A673 (cell line): ENCODE data around the gene ITGBL1. TPM values are rescaled to one million over a fixed set of nuclear protein-coding genes. Genes with fewer than 3 reads are reported as not detected.

Experiments used
- BruUV-seq: library from RNA; stranded (reverse); fragments of 400-500 nt; replicated peaks from 2 replicates; lab custom pipeline; 2021; lab: Mats Ljungman, UMichigan
- CTCF ChIA-PET: fragments of 300-600 bp; sonication (Branson Sonifier 250); formaldehyde crosslinking; loops from one replicate; lab custom pipeline; 2022; ENCODE audit warnings: antibody characterized with exemption; lab: Charles Lee
- POLR2A ChIA-PET: fragments of 300-600 bp; sonication (Branson Sonifier 250); formaldehyde crosslinking; loops from one replicate; lab custom pipeline; 2022; ENCODE audit warnings: antibody characterized with exemption; ENCODE audit not compliant: low non-redundant PET; lab: Charles Lee
- DNase-seq: peaks from one replicate; pipeline ENCODE4 v3.0.0-alpha.2; 2015; ENCODE audit warnings: low spot score
- H3K27ac ChIP-seq: fragments of 200-600 bp; sonication (generic); 2 replicates; pipeline ENCODE4 v1.5.1; 2016; ENCODE audit warnings: mixed run types, low read depth, mild to moderate bottlenecking, mixed read lengths, antibody characterized with exemption, low read length; ENCODE audit not compliant: poor library complexity, severe bottlenecking
- H3K27me3 ChIP-seq: fragments of 200-600 bp; sonication (generic); replicated peaks from 2 replicates; pipeline ENCODE4 v1.6.1; 2017; ENCODE audit warnings: mixed run types, low read depth, mild to moderate bottlenecking, mixed read lengths, antibody characterized with exemption, low read length; ENCODE audit not compliant: insufficient read depth, poor library complexity
- H3K36me3 ChIP-seq: fragments of 200-600 bp; sonication (generic); 2 replicates; pipeline ENCODE4 v1.6.1; 2016; ENCODE audit warnings: mixed run types, mild to moderate bottlenecking, mixed read lengths, antibody characterized with exemption, low read length; ENCODE audit not compliant: insufficient read depth, poor library complexity, severe bottlenecking
- H3K4me1 ChIP-seq: fragments of 200-600 bp; sonication (generic); 2 replicates; pipeline ENCODE4 v1.6.1; 2017; ENCODE audit warnings: mixed run types, mild to moderate bottlenecking, mixed read lengths, antibody characterized with exemption, low read length; ENCODE audit not compliant: insufficient read depth, poor library complexity, severe bottlenecking
- H3K4me3 ChIP-seq: fragments of 200-600 bp; sonication (generic); 2 replicates; pipeline ENCODE4 v1.5.1; 2016; ENCODE audit warnings: low read depth, mixed run types, mild to moderate bottlenecking, mixed read lengths, low read length; ENCODE audit not compliant: poor library complexity, severe bottlenecking
- H3K9me3 ChIP-seq: fragments of 200-600 bp; sonication (generic); 2 replicates; pipeline ENCODE4 v1.6.1; 2016; ENCODE audit warnings: mixed run types, low read depth, mild to moderate bottlenecking, mixed read lengths, antibody characterized with exemption, low read length; ENCODE audit not compliant: poor library complexity, severe bottlenecking
- EZH2 ChIP-seq: fragments of 200-600 bp; sonication (generic); IDR thresholded peaks from 2 replicates; pipeline ENCODE4 v1.6.1; 2017; ENCODE audit warnings: borderline replicate concordance, low read depth, mild to moderate bottlenecking, mixed read lengths, antibody characterized with exemption, low read length; ENCODE audit not compliant: poor library complexity, severe bottlenecking
- intact Hi-C: fragments of 100-400 bp; cut with micrococcal nuclease; formaldehyde crosslinking; loops from one replicate; pipeline ENCODE4 v1.10.0; 2022; ENCODE audit not compliant: unreplicated experiment
- total RNA-seq: library from RNA; stranded (reverse); gene quantifications from 2 replicates; pipeline ENCODE4 v1.2.3, GENCODE V29; 2021
- TF ChIP-seq, protein P1 (sequence below): fragments of 300-800, 200-600 bp; sonication (generic); conservative IDR thresholded peaks from 2 replicates; pipeline ENCODE4 v1.5.1; 2017; ENCODE audit warnings: low read depth, mild to moderate bottlenecking, antibody characterized with exemption, low read length, moderate library complexity, mixed read lengths

Gene ITGBL1
- total RNA-seq, 1 experiment from 2014 or later, result 0.64 TPM

DNA sequence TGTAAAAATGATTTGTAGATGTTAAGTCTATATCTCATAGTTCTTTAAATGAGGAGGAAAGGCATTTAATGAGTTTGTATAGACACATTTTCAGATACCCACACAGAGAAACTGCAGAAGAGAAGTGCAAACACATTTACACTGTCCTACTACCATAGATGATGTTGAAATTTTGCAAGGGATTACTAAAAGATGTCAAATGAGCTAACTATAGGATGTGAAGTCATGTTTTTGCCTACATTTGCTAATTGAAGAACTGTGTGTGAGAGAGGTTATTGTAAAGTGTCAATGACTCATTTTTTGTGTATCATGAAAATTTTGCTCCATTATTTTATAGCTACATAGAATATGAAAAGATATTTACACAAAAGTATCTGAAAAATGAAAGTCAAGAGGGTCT is 178.9 kb downstream of the ITGBL1 start:
- H3K27me3 ChIP-seq, result no peaks in the 10 kb centered on the region
- H3K9me3 ChIP-seq, result no peaks in the 10 kb centered on the region
- no peak overlapping the region for H3K27ac ChIP-seq
- no peak for TF ChIP-seq EZH2
- TF ChIP-seq, protein P1, sequence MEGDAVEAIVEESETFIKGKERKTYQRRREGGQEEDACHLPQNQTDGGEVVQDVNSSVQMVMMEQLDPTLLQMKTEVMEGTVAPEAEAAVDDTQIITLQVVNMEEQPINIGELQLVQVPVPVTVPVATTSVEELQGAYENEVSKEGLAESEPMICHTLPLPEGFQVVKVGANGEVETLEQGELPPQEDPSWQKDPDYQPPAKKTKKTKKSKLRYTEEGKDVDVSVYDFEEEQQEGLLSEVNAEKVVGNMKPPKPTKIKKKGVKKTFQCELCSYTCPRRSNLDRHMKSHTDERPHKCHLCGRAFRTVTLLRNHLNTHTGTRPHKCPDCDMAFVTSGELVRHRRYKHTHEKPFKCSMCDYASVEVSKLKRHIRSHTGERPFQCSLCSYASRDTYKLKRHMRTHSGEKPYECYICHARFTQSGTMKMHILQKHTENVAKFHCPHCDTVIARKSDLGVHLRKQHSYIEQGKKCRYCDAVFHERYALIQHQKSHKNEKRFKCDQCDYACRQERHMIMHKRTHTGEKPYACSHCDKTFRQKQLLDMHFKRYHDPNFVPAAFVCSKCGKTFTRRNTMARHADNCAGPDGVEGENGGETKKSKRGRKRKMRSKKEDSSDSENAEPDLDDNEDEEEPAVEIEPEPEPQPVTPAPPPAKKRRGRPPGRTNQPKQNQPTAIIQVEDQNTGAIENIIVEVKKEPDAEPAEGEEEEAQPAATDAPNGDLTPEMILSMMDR, result no peak
- POLR2A ChIA-PET, result no interaction called here
- H3K36me3 ChIP-seq, result no peaks in the 10 kb centered on the region
- H3K4me1 ChIP-seq, result peaks cover 4% of the 10 kb centered on the region
- BruUV-seq, result no TSS peak
- DNase-seq, result no peak
- H3K4me3 ChIP-seq, result no peak overlapping the region
- intact Hi-C loops, result no loop called here
- CTCF ChIA-PET, result no interaction called here

DNA sequence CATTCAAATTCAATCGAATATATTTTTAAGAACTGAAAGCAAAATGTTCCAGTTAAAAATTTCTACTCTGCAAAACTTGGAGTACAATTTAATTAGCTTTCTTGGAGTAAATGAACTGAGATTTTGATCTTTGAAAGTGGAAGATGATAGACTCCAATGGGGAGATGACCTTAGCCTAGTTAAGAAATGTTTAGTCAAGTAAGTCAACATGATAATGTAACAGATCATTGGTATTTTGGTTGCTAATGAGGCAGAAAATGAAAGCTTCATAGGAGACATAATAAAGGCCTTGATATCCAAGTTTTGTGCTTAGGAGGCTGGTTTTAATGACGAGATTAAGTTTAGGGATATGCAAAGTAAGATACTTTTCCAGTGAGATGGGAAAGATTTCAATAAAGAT is 181.7 kb downstream of the ITGBL1 start:
- no peak for DNase-seq
- Histone ChIP-seq H3K27ac (no peak overlapping the region), H3K4me1 (peaks cover 7% of the 10 kb centered on the region), H3K9me3 (no peaks in the 10 kb centered on the region), H3K4me3 (no peak overlapping the region), H3K36me3 (no peaks in the 10 kb centered on the region), H3K27me3 (no peaks in the 10 kb centered on the region)
- POLR2A ChIA-PET, result no interaction called here
- no peak for TF ChIP-seq EZH2
- TF ChIP-seq, protein P1, result no peak
- CTCF ChIA-PET, result no interaction called here
- no TSS peak for BruUV-seq
- intact Hi-C loops, result no loop called here

DNA sequence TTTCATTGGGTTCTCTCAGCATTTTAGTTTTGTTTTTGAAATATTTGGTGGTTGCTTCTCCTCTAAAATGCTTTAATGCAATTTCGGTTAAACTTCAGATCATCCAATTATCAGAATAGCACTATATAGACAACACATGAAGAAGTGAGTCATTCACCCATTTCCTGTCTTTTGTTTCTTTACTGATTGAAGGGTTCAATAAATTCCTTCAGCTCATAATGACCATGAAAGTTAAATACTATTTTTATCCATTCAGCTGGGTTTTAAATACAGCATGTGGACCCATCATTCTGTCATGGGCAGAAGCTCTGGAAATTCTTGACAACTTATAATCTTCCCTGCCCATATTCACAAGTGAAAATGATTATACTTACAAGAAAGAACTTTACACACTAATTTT is 187.2 kb downstream of the ITGBL1 start:
- H3K36me3 ChIP-seq, result no peaks in the 10 kb centered on the region
- ChIA-PET CTCF (no interaction called here), POLR2A (no interaction called here)
- H3K4me1 ChIP-seq, result peaks cover 25% of the 10 kb centered on the region
- intact Hi-C loops, result no loop called here
- H3K9me3 ChIP-seq, result no peaks in the 10 kb centered on the region
- no peak overlapping the region for H3K27ac ChIP-seq
- no peaks in the 10 kb centered on the region for H3K27me3 ChIP-seq
- peak; percentile 90 for DNase-seq
- no peak overlapping the region for H3K4me3 ChIP-seq
- BruUV-seq, result no TSS peak
- TF ChIP-seq EZH2, result no peak
- TF ChIP-seq, protein P1, result no peak
